Endodermal cell (in vitro differentiated cells): ENCODE measurements around the gene PSPC1. TPM values are rescaled to one million over a fixed set of nuclear protein-coding genes. Genes with fewer than 3 reads are reported as not detected.

Experiments
- DNase-seq: peaks from one replicate; pipeline ENCODE4 v3.0.0-alpha.2; 2017
- H3K27ac ChIP-seq: 2 replicates; pipeline ENCODE4 v1.5.1; 2013; ENCODE audit warnings: mild to moderate bottlenecking, low read depth, low read length, moderate library complexity
- H3K27me3 ChIP-seq: 2 replicates; pipeline ENCODE4 v1.6.1; 2013; ENCODE audit warnings: mild to moderate bottlenecking, low read length, moderate library complexity; ENCODE audit not compliant: insufficient read depth, control insufficient read depth, poor library complexity, severe bottlenecking
- H3K36me3 ChIP-seq: 2 replicates; pipeline ENCODE4 v1.7.0; 2013; ENCODE audit warnings: mild to moderate bottlenecking, low read length, moderate library complexity; ENCODE audit not compliant: control insufficient read depth, insufficient read depth
- H3K4me1 ChIP-seq: one replicate; pipeline ENCODE4 v1.7.0; 2013; ENCODE audit warnings: low read length; ENCODE audit not compliant: control insufficient read depth, insufficient read depth
- H3K4me3 ChIP-seq: 2 replicates; pipeline ENCODE4 v1.5.1; 2013; ENCODE audit warnings: mild to moderate bottlenecking, low read length, moderate library complexity
- H3K9ac ChIP-seq: 2 replicates; pipeline ENCODE4 v1.6.1; 2013; ENCODE audit warnings: mild to moderate bottlenecking, low read length, moderate library complexity; ENCODE audit not compliant: poor library complexity, severe bottlenecking; ENCODE audit errors: extremely low read depth
- H3K9me3 ChIP-seq: 2 replicates; pipeline ENCODE4 v1.6.1; 2013; ENCODE audit warnings: mild to moderate bottlenecking, low read length, moderate library complexity; ENCODE audit not compliant: control insufficient read depth
- H3K27ac Mint-ChIP-seq: 2 replicates; pipeline ENCODE4 v1.8.0; 2020; ENCODE audit warnings: mixed read lengths
- H3K27me3 Mint-ChIP-seq: 2 replicates; pipeline ENCODE4 v1.8.0; 2021; ENCODE audit warnings: mild to moderate bottlenecking, mixed read lengths; ENCODE audit not compliant: insufficient read depth
- H3K36me3 Mint-ChIP-seq: 2 replicates; pipeline ENCODE4 v1.8.0; 2020; ENCODE audit warnings: low read depth, mixed read lengths
- H3K4me1 Mint-ChIP-seq: 2 replicates; pipeline ENCODE4 v1.8.0; 2020; ENCODE audit warnings: mixed read lengths
- H3K4me3 Mint-ChIP-seq: 2 replicates; pipeline ENCODE4 v1.8.0; 2020; ENCODE audit warnings: mild to moderate bottlenecking, moderate library complexity, mixed read lengths
- H3K9me3 Mint-ChIP-seq: 2 replicates; pipeline ENCODE4 v1.8.0; 2020; ENCODE audit warnings: mild to moderate bottlenecking, mixed read lengths
- CTCF ChIP-seq: fragments of 200-600 bp; sonication (generic); conservative IDR thresholded peaks from 2 replicates; pipeline ENCODE4 v1.5.0; 2021; ENCODE audit warnings: antibody characterized with exemption, mild to moderate bottlenecking
- WGBS, 2 experiments: methylation state at CpG; one replicate each; pipeline versions ENCODE4 v1.1.5 to v1.1.7; 2013; ENCODE audit warnings: missing lambda C conversion rate in 2 of 2, mixed read lengths in 1 of 2; ENCODE audit not compliant: insufficient coverage in 1 of 2, insufficient read length in 1 of 2; 5-methylcytosine and 5-hydroxymethylcytosine counted together
- total RNA-seq, 2 donors: library from RNA; stranded (reverse); fragmentation: NEBNext Ultra II Directional in 1 of 2; extraction: Animal tissue kit (Norgen Biotek cat#: 25700) in 1 of 2; gene quantifications; 2 replicates in 1 of 2; 3 replicates in 1 of 2; pipeline ENCODE4 v1.2.1, GENCODE V29; 2021

PSPC1 gene
- total RNA-seq, 2 donors from 2014 or later = 61.1 to 83.9 TPM

- Histone ChIP-seq H3K9ac (no peak overlapping the region), H3K27ac (no peak overlapping the region), H3K9me3 (no peaks in the 10 kb centered on the region), H3K36me3 (peaks cover 37% of the 10 kb centered on the region), H3K4me3 (no peak overlapping the region), H3K4me1 (no peaks in the 10 kb centered on the region), H3K27me3 (no peaks in the 10 kb centered on the region)
- Mint-ChIP-seq H3K9me3 (no peaks in the 10 kb centered on the region), H3K36me3 (peaks cover 55% of the 10 kb centered on the region), H3K27ac (no peak overlapping the region), H3K27me3 (no peaks in the 10 kb centered on the region), H3K4me3 (no peak overlapping the region), H3K4me1 (no peaks in the 10 kb centered on the region)
- DNase-seq = no peak
- WGBS, 2 experiments = 92 to 96% methylated on average over 14 to 15 of the region's 15 CpGs
- TF ChIP-seq CTCF = no peak
These were observed 121.2 kb downstream of the PSPC1 start for GRCh38 chr13:19661561-19661960.

- H3K36me3 Mint-ChIP-seq = peaks cover 53% of the 10 kb centered on the region
- 85% methylated on average over 1 of the region's 2 CpGs; no CpG with 5 or more reads in 1 of the 2 experiments for WGBS, 2 experiments
- no peaks in the 10 kb centered on the region for H3K9me3 Mint-ChIP-seq
These were observed 121.6 kb downstream of the PSPC1 start for GRCh38 chr13:19661126-19661525.

GRCh38 chr13:19658831-19659230 is 123.9 kb downstream of the PSPC1 start:
- H3K36me3 Mint-ChIP-seq = peaks cover 43% of the 10 kb centered on the region

More at GRCh38 chr13:19661126-19661525, 121.6 kb downstream of the PSPC1 start:
- Histone ChIP-seq H3K4me1 (no peaks in the 10 kb centered on the region), H3K4me3 (no peak overlapping the region), H3K9ac (no peak overlapping the region), H3K27ac (no peak overlapping the region), H3K9me3 (no peaks in the 10 kb centered on the region), H3K27me3 (no peaks in the 10 kb centered on the region), H3K36me3 (peaks cover 33% of the 10 kb centered on the region)
- no peak for TF ChIP-seq CTCF
- no peak overlapping the region for H3K4me3 Mint-ChIP-seq
- H3K27me3 Mint-ChIP-seq = no peaks in the 10 kb centered on the region
- no peak for DNase-seq
- no peaks in the 10 kb centered on the region for H3K4me1 Mint-ChIP-seq
- no peak overlapping the region for H3K27ac Mint-ChIP-seq

More at GRCh38 chr13:19658831-19659230, 123.9 kb downstream of the PSPC1 start:
- Histone ChIP-seq H3K4me1 (no peaks in the 10 kb centered on the region), H3K9ac (no peak overlapping the region), H3K4me3 (no peak overlapping the region), H3K36me3 (peaks cover 30% of the 10 kb centered on the region), H3K27ac (no peak overlapping the region), H3K9me3 (no peaks in the 10 kb centered on the region), H3K27me3 (no peaks in the 10 kb centered on the region)
- no peaks in the 10 kb centered on the region for H3K9me3 Mint-ChIP-seq
- no peak overlapping the region for H3K4me3 Mint-ChIP-seq
- no peak for DNase-seq
- no peak overlapping the region for H3K27ac Mint-ChIP-seq
- no peaks in the 10 kb centered on the region for H3K27me3 Mint-ChIP-seq
- H3K4me1 Mint-ChIP-seq = no peaks in the 10 kb centered on the region
- no peak for TF ChIP-seq CTCF
